Endothelial cell of umbilical vein (primary cell): ENCODE results near the gene RAB8B. TPM values are rescaled to one million over a fixed set of nuclear protein-coding genes. Genes with fewer than 3 reads are reported as not detected.

Source experiments
- BruUV-seq: library from RNA; stranded (reverse); fragments of 400-500 nt; replicated peaks from 2 replicates; lab custom pipeline; 2021; lab: Mats Ljungman, UMichigan
- CTCF ChIA-PET: fragments of 300-600, 350-600 bp; sonication (Branson Sonifier 250); formaldehyde crosslinking; loops from one replicate; lab custom pipeline; 2021; ENCODE audit warnings: antibody characterized with exemption, inconsistent platforms; lab: Charles Lee
- POLR2A ChIA-PET: fragments of 300-600, 350-600 bp; sonication (Branson Sonifier 250); formaldehyde crosslinking; loops from one replicate; lab custom pipeline; 2021; ENCODE audit warnings: antibody characterized with exemption, inconsistent platforms; lab: Charles Lee
- DNase-seq: peaks from one replicate; pipeline ENCODE4 v3.0.0-alpha.2; 2011; ENCODE audit warnings: low read depth, low spot score
- FAIRE-seq: peaks from 2 replicates; lab custom pipeline; 2011; peaks lifted over from hg19 to GRCh38; lab: Jason Lieb, UNC
- H2AFZ ChIP-seq: 2 replicates; pipeline ENCODE4 v1.6.0; 2012; ENCODE audit warnings: low read depth, low read length, control low read depth, inconsistent platforms
- H3K27ac ChIP-seq: 2 replicates; pipeline ENCODE4 v1.5.1; 2011; ENCODE audit warnings: low read depth, mild to moderate bottlenecking, control low read depth, low read length, moderate library complexity; ENCODE audit not compliant: insufficient read depth
- H3K27me3 ChIP-seq, 2 experiments: 2 replicates each; pipeline versions ENCODE4 v1.6.0 to v1.6.1; 2011; ENCODE audit warnings: low read length in 2 of 2, mixed read lengths in 1 of 2; ENCODE audit not compliant: control insufficient read depth in 2 of 2, insufficient read depth in 2 of 2
- H3K36me3 ChIP-seq, 2 experiments: 2 replicates in 1 of 2; 3 replicates in 1 of 2; pipeline ENCODE4 v1.5.1; 2011; ENCODE audit warnings: low read length in 2 of 2, mild to moderate bottlenecking in 1 of 2, moderate library complexity in 1 of 2; ENCODE audit not compliant: control insufficient read depth in 2 of 2, insufficient read depth in 2 of 2; ENCODE audit errors: extremely low read depth in 1 of 2
- H3K4me1 ChIP-seq: 3 replicates; pipeline ENCODE4 v1.5.1; 2011; ENCODE audit warnings: mild to moderate bottlenecking, low read length; ENCODE audit not compliant: control insufficient read depth, insufficient read depth; ENCODE audit errors: extremely low read depth
- H3K4me2 ChIP-seq: 2 replicates; pipeline ENCODE4 v1.6.1; 2011; ENCODE audit warnings: low read length, control low read depth, mixed read lengths; ENCODE audit not compliant: insufficient read depth
- H3K4me3 ChIP-seq, 3 experiments: fragments of 200-600 bp in 1 of 3; sonication (generic), shearing (Covaris generic) in 1 of 3; replicated peaks in 1 of 3; 2 replicates each; pipeline ENCODE4 v1.5.1; 2011 to 2016; ENCODE audit warnings: control low read depth in 3 of 3, low read length in 3 of 3, mild to moderate bottlenecking in 2 of 3, inconsistent platforms in 1 of 3, low read depth in 1 of 3, moderate library complexity in 1 of 3; ENCODE audit not compliant: insufficient read depth in 1 of 3
- H3K79me2 ChIP-seq: 2 replicates; pipeline ENCODE4 v1.6.0; 2012; ENCODE audit warnings: low read length, inconsistent platforms; ENCODE audit not compliant: control insufficient read depth, insufficient read depth
- H3K9ac ChIP-seq: replicated peaks from 2 replicates; pipeline ENCODE3; 2011; ENCODE audit warnings: low read length, control low read depth; ENCODE audit not compliant: insufficient read depth; ENCODE audit errors: extremely low read depth
- H3K9me1 ChIP-seq: replicated peaks from 3 replicates; pipeline ENCODE4 v1.6.0; 2011; ENCODE audit warnings: mild to moderate bottlenecking, low read length; ENCODE audit not compliant: control insufficient read depth, insufficient read depth; ENCODE audit errors: extremely low read depth
- H3K9me3 ChIP-seq: replicated peaks from 2 replicates; pipeline ENCODE4 v1.5.1; 2012; ENCODE audit warnings: low read length, inconsistent platforms; ENCODE audit not compliant: control insufficient read depth, insufficient read depth
- H4K20me1 ChIP-seq: replicated peaks from 2 replicates; pipeline ENCODE3; 2011; ENCODE audit warnings: mild to moderate bottlenecking, low read length; ENCODE audit not compliant: control insufficient read depth, insufficient read depth; ENCODE audit errors: extremely low read depth
- EZH2 ChIP-seq: IDR thresholded peaks from 2 replicates; pipeline ENCODE4 v1.6.1; 2012; ENCODE audit warnings: borderline replicate concordance, low read depth, mild to moderate bottlenecking, moderate library complexity, low read length, inconsistent platforms; ENCODE audit not compliant: severe bottlenecking
- FOS ChIP-seq: IDR thresholded peaks from 2 replicates; pipeline ENCODE4 v1.6.1; 2011; ENCODE audit warnings: mild to moderate bottlenecking, low read length, moderate library complexity, borderline replicate concordance; ENCODE audit not compliant: insufficient read depth
- GATA2 ChIP-seq: IDR thresholded peaks from 2 replicates; pipeline ENCODE4 v1.7.0; 2011; ENCODE audit warnings: low read depth, mild to moderate bottlenecking, moderate library complexity, mixed read lengths, low read length; ENCODE audit not compliant: insufficient read length, insufficient read depth
- JUN ChIP-seq: IDR thresholded peaks from 2 replicates; pipeline ENCODE4 v1.6.1; 2011; ENCODE audit warnings: borderline replicate concordance, low read depth; ENCODE audit not compliant: insufficient read length, insufficient read depth
- MAX ChIP-seq: IDR thresholded peaks from 2 replicates; pipeline ENCODE4 v1.6.1; 2011; ENCODE audit not compliant: insufficient read depth, insufficient read length
- MYC ChIP-seq: IDR thresholded peaks from one replicate; pipeline ENCODE4 v1.6.1; 2011; ENCODE audit warnings: mild to moderate bottlenecking, low read depth, low read length
- POLR2A ChIP-seq: IDR thresholded peaks from 2 replicates; pipeline ENCODE4 v1.6.1; 2012; ENCODE audit warnings: low read depth, mild to moderate bottlenecking, control low read depth, low read length
- POLR2AphosphoS5 ChIP-seq: IDR thresholded peaks from 2 replicates; pipeline ENCODE4 v1.6.1; 2012; ENCODE audit warnings: low read depth, mild to moderate bottlenecking, control low read depth, low read length, moderate library complexity; ENCODE audit not compliant: insufficient read depth
- dilution Hi-C: fragments of 300-500 bp; cut with MboI; formaldehyde crosslinking; loops from one replicate; pipeline ENCODE4 v1.15.0; 2019; ENCODE audit warnings: low sequenced_read_pairs; ENCODE audit not compliant: extremely low pct_ligation_motif_present
- intact Hi-C: fragments of 100-400 bp; cut with micrococcal nuclease; formaldehyde crosslinking; loops from one replicate; pipeline ENCODE4 v1.10.0; 2022
- polyA plus RNA-seq, 4 experiments: library from polyadenylated mRNA; depleted of rRNA in 3 of 4; stranded (reverse) in 3 of 4; unstranded in 1 of 4; fragments of >200 nt; gene quantifications; 2 replicates each; pipeline versions ENCODE4 v1.2.1 to v1.2.3, GENCODE V29; 2011 to 2012; ENCODE audit warnings: missing spikeins in 1 of 4
- total RNA-seq: library from RNA; stranded (reverse); gene quantifications from 2 replicates; pipeline ENCODE4 v1.2.3, GENCODE V29; 2021
- TF ChIP-seq, protein P1 (sequence below), 2 donors: IDR thresholded peaks; 1 replicate in 1 of 2; 2 replicates in 1 of 2; pipeline ENCODE4 v1.5.1; 2011; ENCODE audit warnings: low read length in 2 of 2, mild to moderate bottlenecking in 2 of 2, moderate library complexity in 2 of 2, control low read depth in 1 of 2, inconsistent platforms in 1 of 2, low read depth in 1 of 2; ENCODE audit not compliant: insufficient read depth in 1 of 2; ENCODE audit errors: extremely low read depth in 1 of 2

RAB8B gene
- total and polyA plus RNA-seq, 2 donors (not counting 3 experiments of a cell fraction or from before 2014, with no cell fraction given): 10.4 to 52.5 TPM

GRCh38 chr15:63296195-63296594, 106.8 kb downstream of the RAB8B start:
- Histone ChIP-seq H3K79me2 (no peaks in the 10 kb centered on the region), H3K9me3 (no peaks in the 10 kb centered on the region), H3K4me2 (no peak overlapping the region), H3K27ac (no peak overlapping the region), H3K36me3 (no peaks in the 10 kb centered on the region), H3K9ac (no peak overlapping the region), H3K4me3 (no peak overlapping the region), H2AFZ (no peak overlapping the region), H3K4me1 (peaks cover 8% of the 10 kb centered on the region), H3K9me1 (no peaks in the 10 kb centered on the region), H3K27me3 (no peaks in the 10 kb centered on the region), H4K20me1 (no peaks in the 10 kb centered on the region)
- intact Hi-C loops (no loop called here), dilution Hi-C loops (no loop called here)
- TF ChIP-seq JUN (no peak), POLR2AphosphoS5 (no peak), EZH2 (no peak), FOS (no peak), MYC (no peak), MAX (no peak), POLR2A (no peak), GATA2 (no peak)
- TF ChIP-seq, protein P1, sequence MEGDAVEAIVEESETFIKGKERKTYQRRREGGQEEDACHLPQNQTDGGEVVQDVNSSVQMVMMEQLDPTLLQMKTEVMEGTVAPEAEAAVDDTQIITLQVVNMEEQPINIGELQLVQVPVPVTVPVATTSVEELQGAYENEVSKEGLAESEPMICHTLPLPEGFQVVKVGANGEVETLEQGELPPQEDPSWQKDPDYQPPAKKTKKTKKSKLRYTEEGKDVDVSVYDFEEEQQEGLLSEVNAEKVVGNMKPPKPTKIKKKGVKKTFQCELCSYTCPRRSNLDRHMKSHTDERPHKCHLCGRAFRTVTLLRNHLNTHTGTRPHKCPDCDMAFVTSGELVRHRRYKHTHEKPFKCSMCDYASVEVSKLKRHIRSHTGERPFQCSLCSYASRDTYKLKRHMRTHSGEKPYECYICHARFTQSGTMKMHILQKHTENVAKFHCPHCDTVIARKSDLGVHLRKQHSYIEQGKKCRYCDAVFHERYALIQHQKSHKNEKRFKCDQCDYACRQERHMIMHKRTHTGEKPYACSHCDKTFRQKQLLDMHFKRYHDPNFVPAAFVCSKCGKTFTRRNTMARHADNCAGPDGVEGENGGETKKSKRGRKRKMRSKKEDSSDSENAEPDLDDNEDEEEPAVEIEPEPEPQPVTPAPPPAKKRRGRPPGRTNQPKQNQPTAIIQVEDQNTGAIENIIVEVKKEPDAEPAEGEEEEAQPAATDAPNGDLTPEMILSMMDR (IDR thresholded peaks at IDR 0.05; ENCODE audit: extremely low read depth in 1 of 2, insufficient read depth in 1 of 2, low read depth in 1 of 2, low read length in 2 of 2): no peak
- peak; percentile 8 for DNase-seq
- POLR2A ChIA-PET: no interaction called here
- CTCF ChIA-PET: interaction anchor here (0.9 to 2.6 kb wide), 3 partner anchors 47 to 772 kb away, joined by 3 to 15 read pairs (median 3); no protein-coding TSS in a partner anchor
- no peak for FAIRE-seq
- no TSS peak for BruUV-seq
